ENCODE measurements around the gene IL10RA.

GRCh38 chr11:118033443-118033842, 47.2 kb downstream of the IL10RA start:
- TF ChIP-seq POLR2AphosphoS5 (IDR thresholded peaks at IDR 0.05) (no peak), CTCF (IDR thresholded peaks at IDR 0.05) (no peak)

Data from esophagus muscularis mucosa (tissue), 3 donors.